HEK293 (cell line): ENCODE measurements around the gene TRIM28.

Experiments used
- CTCF ChIA-PET: fragments of 350-600 bp; formaldehyde crosslinking; extraction: SDS; loops from one replicate; lab custom pipeline; 2021; ENCODE audit warnings: antibody characterized with exemption; lab: Yijun Ruan, JAX
- POLR2A ChIA-PET: fragments of 300-600 bp; formaldehyde crosslinking; extraction: SDS; loops from one replicate; lab custom pipeline; 2020; ENCODE audit warnings: antibody characterized with exemption, inconsistent platforms; lab: Yijun Ruan, JAX
- H3K27ac ChIP-seq: fragments of 200-500 bp; sonication (Bioruptor generic); 2 replicates; pipeline ENCODE4 v1.5.1; 2014; ENCODE audit warnings: low read depth, low read length, control low read depth, inconsistent platforms; ENCODE audit errors: extremely low read depth
- H3K36me3 ChIP-seq, 2 experiments: fragments of 200-500 bp in 1 of 2; sonication (Bioruptor generic) in 1 of 2; 1 replicate in 1 of 2; 2 replicates in 1 of 2; pipeline ENCODE4 v1.5.1; 2014 to 2017; ENCODE audit warnings: inconsistent platforms in 2 of 2, low read length in 2 of 2; ENCODE audit not compliant: control insufficient read depth in 2 of 2, insufficient read depth in 1 of 2
- H3K4me1 ChIP-seq: fragments of 200-500 bp; sonication (Bioruptor generic); 2 replicates; pipeline ENCODE4 v1.5.1; 2014; ENCODE audit warnings: mild to moderate bottlenecking, low read length, inconsistent platforms; ENCODE audit not compliant: control insufficient read depth, insufficient read depth
- H3K4me3 ChIP-seq: 2 replicates; pipeline ENCODE4 v1.5.1; 2011; ENCODE audit warnings: low read depth, mild to moderate bottlenecking, control low read depth, low read length, moderate library complexity
- H3K9me3 ChIP-seq: fragments of 200-500 bp; sonication (Bioruptor generic); 2 replicates; pipeline ENCODE4 v1.5.1; 2014; ENCODE audit warnings: low read depth, low read length, inconsistent platforms; ENCODE audit not compliant: control insufficient read depth, insufficient read depth
- EGR2 ChIP-seq: fragments of 450-650 bp; formaldehyde crosslinking; IDR thresholded peaks from 2 replicates; pipeline ENCODE4 v1.5.1; 2016; ENCODE audit warnings: low read depth, missing biosample characterization, missing genetic modification characterization
- KLF1 ChIP-seq: fragments of 450-650 bp; formaldehyde crosslinking; IDR thresholded peaks from 2 replicates; pipeline ENCODE4 v1.5.1; 2016; ENCODE audit warnings: missing biosample characterization, missing genetic modification characterization
- KLF9 ChIP-seq: fragments of 450-650 bp; formaldehyde crosslinking; IDR thresholded peaks from 2 replicates; pipeline ENCODE4 v1.5.1; 2016; ENCODE audit warnings: missing biosample characterization, missing genetic modification characterization, low read depth
- PBX3 ChIP-seq: sonication (generic); formaldehyde crosslinking; IDR thresholded peaks from 2 replicates; pipeline ENCODE4 v1.8.1; 2022; ENCODE audit warnings: mild to moderate bottlenecking, moderate library complexity, missing genetic modification reagents
- TRIM28 ChIP-seq: IDR thresholded peaks from 2 replicates; pipeline ENCODE4 v1.6.1; 2011; ENCODE audit warnings: low read length, control low read depth, borderline replicate concordance
- TSHZ1 ChIP-seq: fragments of 450-650 bp; formaldehyde crosslinking; IDR thresholded peaks from 2 replicates; pipeline ENCODE4 v1.5.1; 2016; ENCODE audit warnings: missing biosample characterization, missing genetic modification characterization, borderline replicate concordance
- ZBTB7A ChIP-seq: fragments of 450-650 bp; formaldehyde crosslinking; IDR thresholded peaks from 2 replicates; pipeline ENCODE4 v1.5.1; 2016; ENCODE audit warnings: low read depth, missing biosample characterization, missing genetic modification characterization
- ZFHX2 ChIP-seq: fragments of 450-650 bp; formaldehyde crosslinking; conservative IDR thresholded peaks from 2 replicates; pipeline ENCODE4 v1.5.1; 2016; ENCODE audit warnings: missing biosample characterization, missing genetic modification characterization
- ZFP69B ChIP-seq: fragments of 450-650 bp; formaldehyde crosslinking; IDR thresholded peaks from 2 replicates; pipeline ENCODE4 v1.5.1; 2016; ENCODE audit warnings: missing biosample characterization, missing genetic modification characterization
- ZNF280D ChIP-seq: fragments of 450-650 bp; formaldehyde crosslinking; IDR thresholded peaks from 2 replicates; pipeline ENCODE4 v1.5.1; 2016; ENCODE audit warnings: missing biosample characterization, missing genetic modification characterization
- ZNF311 ChIP-seq: fragments of 450-650 bp; formaldehyde crosslinking; IDR thresholded peaks from 2 replicates; pipeline ENCODE4 v1.5.1; 2017; ENCODE audit warnings: missing biosample characterization, missing genetic modification characterization, borderline replicate concordance
- ZNF37A ChIP-seq: fragments of 450-650 bp; IDR thresholded peaks from 2 replicates; pipeline ENCODE4 v1.5.1; 2018; ENCODE audit warnings: missing biosample characterization, missing genetic modification characterization
- ZNF426 ChIP-seq: fragments of 450-650 bp; formaldehyde crosslinking; IDR thresholded peaks from 2 replicates; pipeline ENCODE4 v1.5.1; 2017; ENCODE audit warnings: missing biosample characterization, missing genetic modification characterization, mild to moderate bottlenecking, inconsistent platforms, moderate library complexity
- ZNF433 ChIP-seq: fragments of 450-650 bp; formaldehyde crosslinking; IDR thresholded peaks from 2 replicates; pipeline ENCODE4 v1.5.1; 2016; ENCODE audit warnings: missing biosample characterization, missing genetic modification characterization, low read depth
- ZNF600 ChIP-seq: fragments of 450-650 bp; formaldehyde crosslinking; IDR thresholded peaks from 2 replicates; pipeline ENCODE4 v1.5.1; 2016; ENCODE audit warnings: missing biosample characterization, missing genetic modification characterization
- ZNF629 ChIP-seq: fragments of 450-650 bp; formaldehyde crosslinking; IDR thresholded peaks from 2 replicates; pipeline ENCODE4 v1.5.1; 2017; ENCODE audit warnings: missing biosample characterization, missing genetic modification characterization
- ZNF654 ChIP-seq: fragments of 450-650 bp; formaldehyde crosslinking; IDR thresholded peaks from 2 replicates; pipeline ENCODE4 v1.5.1; 2016; ENCODE audit warnings: low read depth, missing biosample characterization, missing genetic modification characterization
- ZNF701 ChIP-seq: fragments of 450-650 bp; formaldehyde crosslinking; IDR thresholded peaks from 2 replicates; pipeline ENCODE4 v1.5.1; 2016; ENCODE audit warnings: missing biosample characterization, missing genetic modification characterization
- ZNF776 ChIP-seq: fragments of 450-650 bp; formaldehyde crosslinking; IDR thresholded peaks from 2 replicates; pipeline ENCODE4 v1.5.0; 2017; ENCODE audit warnings: missing biosample characterization, missing genetic modification characterization, borderline replicate concordance
- TF ChIP-seq, protein P1 (sequence below): fragments of 450-650 bp; formaldehyde crosslinking; IDR thresholded peaks from 2 replicates; pipeline ENCODE4 v1.5.1; 2016; ENCODE audit warnings: missing biosample characterization, missing genetic modification characterization
- TF ChIP-seq, protein P2 (sequence below): fragments of 450-650 bp; formaldehyde crosslinking; IDR thresholded peaks from 2 replicates; pipeline ENCODE4 v1.5.1; 2016; ENCODE audit warnings: missing biosample characterization, missing genetic modification characterization
- TF ChIP-seq, protein P3 (sequence below): IDR thresholded peaks from 2 replicates; pipeline ENCODE4 v1.6.1; 2011; ENCODE audit warnings: mild to moderate bottlenecking, low read depth, low read length, borderline replicate concordance

The TRIM28 gene

DNA sequence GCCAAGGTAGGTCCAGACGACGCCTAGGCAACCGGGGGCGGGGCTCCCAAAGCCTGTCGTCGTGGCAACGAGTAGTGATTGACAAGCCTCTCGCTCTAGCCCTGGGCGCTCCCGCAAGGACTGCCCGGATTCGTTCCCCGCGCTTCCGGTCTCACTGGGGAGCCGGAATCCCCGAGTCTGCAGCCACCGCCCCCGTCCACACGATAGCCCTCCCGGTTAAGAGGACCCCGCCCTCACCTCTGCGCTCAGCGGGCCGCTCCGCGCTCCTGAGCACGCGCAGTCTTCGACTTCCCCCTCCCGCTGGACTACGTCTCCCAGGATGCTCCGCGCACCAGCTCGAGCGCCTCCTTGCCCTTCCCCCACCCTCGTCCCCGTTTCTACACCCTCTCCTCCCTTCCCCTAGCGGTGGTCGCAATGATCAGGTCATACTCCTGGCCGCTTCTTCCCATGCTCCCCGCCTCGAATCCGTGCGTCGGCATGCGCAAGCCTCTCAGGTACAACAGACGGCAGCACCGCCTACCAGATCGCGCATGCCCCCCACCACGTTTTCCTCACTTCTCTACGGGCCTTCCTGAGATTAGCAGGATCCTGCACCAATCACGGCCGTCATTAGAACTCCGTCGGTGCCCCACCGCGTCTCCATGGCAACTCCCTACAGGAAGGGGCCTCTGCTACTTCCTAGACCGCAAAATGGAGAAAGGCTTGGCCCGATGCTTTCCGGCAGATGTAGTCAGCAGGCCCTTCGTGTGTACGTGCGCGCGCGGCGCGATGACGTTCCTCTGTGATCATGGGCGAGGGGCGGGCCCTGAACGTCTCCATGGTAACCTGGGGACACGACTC is 29.2 kb downstream of the TRIM28 start, which contains the start of gene MZF1:
Gene MZF1 (minus strand): TSS at position 518 of the 840 bp plus-strand sequence. CDS start 1,946 bp downstream, outside the sequence.
- Histone ChIP-seq H3K27ac (peak within 1 kb of the TSS; percentile 77), H3K4me3 (peak within 1 kb of the TSS; percentile 67), H3K9me3 (no peaks in the 10 kb centered on the region), H3K36me3 (peaks cover 0 to 33% of the 10 kb centered on the region in 2 experiments; a peak in 2 of 3 replicates), H3K4me1 (peaks cover 8% of the 10 kb centered on the region)
- POLR2A ChIA-PET = interaction anchor here (0.6 to 4.9 kb wide), 5 partner anchors 11 to 53 kb away, joined by 3 to 28 read pairs (median 19); partner anchors contain the start of genes CHMP2A and TRIM28
- CTCF ChIA-PET = interaction anchor here (0.8 to 1.4 kb wide), 2 partner anchors 9 to 16 kb away, joined by 3 read pairs; no protein-coding TSS in a partner anchor
- TF ChIP-seq, protein P1, sequence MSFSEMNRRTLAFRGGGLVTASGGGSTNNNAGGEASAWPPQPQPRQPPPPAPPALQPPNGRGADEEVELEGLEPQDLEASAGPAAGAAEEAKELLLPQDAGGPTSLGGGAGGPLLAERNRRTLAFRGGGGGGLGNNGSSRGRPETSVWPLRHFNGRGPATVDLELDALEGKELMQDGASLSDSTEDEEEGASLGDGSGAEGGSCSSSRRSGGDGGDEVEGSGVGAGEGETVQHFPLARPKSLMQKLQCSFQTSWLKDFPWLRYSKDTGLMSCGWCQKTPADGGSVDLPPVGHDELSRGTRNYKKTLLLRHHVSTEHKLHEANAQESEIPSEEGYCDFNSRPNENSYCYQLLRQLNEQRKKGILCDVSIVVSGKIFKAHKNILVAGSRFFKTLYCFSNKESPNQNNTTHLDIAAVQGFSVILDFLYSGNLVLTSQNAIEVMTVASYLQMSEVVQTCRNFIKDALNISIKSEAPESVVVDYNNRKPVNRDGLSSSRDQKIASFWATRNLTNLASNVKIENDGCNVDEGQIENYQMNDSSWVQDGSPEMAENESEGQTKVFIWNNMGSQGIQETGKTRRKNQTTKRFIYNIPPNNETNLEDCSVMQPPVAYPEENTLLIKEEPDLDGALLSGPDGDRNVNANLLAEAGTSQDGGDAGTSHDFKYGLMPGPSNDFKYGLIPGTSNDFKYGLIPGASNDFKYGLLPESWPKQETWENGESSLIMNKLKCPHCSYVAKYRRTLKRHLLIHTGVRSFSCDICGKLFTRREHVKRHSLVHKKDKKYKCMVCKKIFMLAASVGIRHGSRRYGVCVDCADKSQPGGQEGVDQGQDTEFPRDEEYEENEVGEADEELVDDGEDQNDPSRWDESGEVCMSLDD (tag by site-specific recombination) = peak; percentile 84
- TF ChIP-seq ZNF37A (tag by site-specific recombination) (no peak), PBX3 (CRISPR knock-in tag) (peak; percentile 93), ZNF654 (no peak), ZNF600 (tag by site-specific recombination) (no peak), ZNF701 (tag by site-specific recombination) (no peak), ZNF433 (tag by site-specific recombination) (no peak), ZFP69B (peak; percentile 79; the same call in 1 of the 2 replicates), ZFHX2 (tag by site-specific recombination) (peak; percentile 72), ZBTB7A (tag by site-specific recombination) (peak; percentile 97), KLF1 (peak; percentile 88), ZNF311 (no peak), ZNF629 (peak; percentile 97), ZNF426 (no peak), EGR2 (tag by site-specific recombination) (peak; percentile 69), ZNF280D (tag by site-specific recombination) (no peak), TSHZ1 (no peak), KLF9 (tag by site-specific recombination) (peak; percentile 88), TRIM28 (peak; percentile 37; the same call in 1 of the 2 replicates), ZNF776 (tag by site-specific recombination) (no peak)
- TF ChIP-seq, protein P2, sequence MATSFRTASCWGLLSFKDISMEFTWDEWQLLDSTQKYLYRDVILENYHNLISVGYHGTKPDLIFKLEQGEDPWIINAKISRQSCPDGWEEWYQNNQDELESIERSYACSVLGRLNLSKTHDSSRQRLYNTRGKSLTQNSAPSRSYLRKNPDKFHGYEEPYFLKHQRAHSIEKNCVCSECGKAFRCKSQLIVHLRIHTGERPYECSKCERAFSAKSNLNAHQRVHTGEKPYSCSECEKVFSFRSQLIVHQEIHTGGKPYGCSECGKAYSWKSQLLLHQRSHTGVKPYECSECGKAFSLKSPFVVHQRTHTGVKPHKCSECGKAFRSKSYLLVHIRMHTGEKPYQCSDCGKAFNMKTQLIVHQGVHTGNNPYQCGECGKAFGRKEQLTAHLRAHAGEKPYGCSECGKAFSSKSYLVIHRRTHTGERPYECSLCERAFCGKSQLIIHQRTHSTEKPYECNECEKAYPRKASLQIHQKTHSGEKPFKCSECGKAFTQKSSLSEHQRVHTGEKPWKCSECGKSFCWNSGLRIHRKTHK (tag by site-specific recombination) = no peak
- TF ChIP-seq, protein P3, sequence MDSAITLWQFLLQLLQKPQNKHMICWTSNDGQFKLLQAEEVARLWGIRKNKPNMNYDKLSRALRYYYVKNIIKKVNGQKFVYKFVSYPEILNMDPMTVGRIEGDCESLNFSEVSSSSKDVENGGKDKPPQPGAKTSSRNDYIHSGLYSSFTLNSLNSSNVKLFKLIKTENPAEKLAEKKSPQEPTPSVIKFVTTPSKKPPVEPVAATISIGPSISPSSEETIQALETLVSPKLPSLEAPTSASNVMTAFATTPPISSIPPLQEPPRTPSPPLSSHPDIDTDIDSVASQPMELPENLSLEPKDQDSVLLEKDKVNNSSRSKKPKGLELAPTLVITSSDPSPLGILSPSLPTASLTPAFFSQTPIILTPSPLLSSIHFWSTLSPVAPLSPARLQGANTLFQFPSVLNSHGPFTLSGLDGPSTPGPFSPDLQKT = no peak
